B cell (primary cell): ENCODE data around the gene SLC12A7. TPM values are rescaled to one million over a fixed set of nuclear protein-coding genes. Genes with fewer than 3 reads are reported as not detected.

ENCODE experiments used
- ATAC-seq: fragments of 200-7000 bp; cut with Tn5 transposase; one replicate; pipeline ENCODE4 v1.10.0; 2021; ENCODE audit warnings: low read depth, mild to moderate bottlenecking, moderate number of reproducible peaks, moderate library complexity
- CTCF ChIA-PET: fragments of 350-600 bp; sonication (Branson Sonifier 250); formaldehyde crosslinking; loops from one replicate; lab custom pipeline; 2021; ENCODE audit warnings: antibody characterized with exemption, inconsistent platforms; lab: Charles Lee
- POLR2A ChIA-PET: fragments of 350-600 bp; sonication (Branson Sonifier 250); formaldehyde crosslinking; loops from one replicate; lab custom pipeline; 2021; ENCODE audit warnings: antibody characterized with exemption; lab: Charles Lee
- DNase-seq: peaks from one replicate; pipeline ENCODE4 v3.0.0; 2013
- H2AFZ ChIP-seq: 2 replicates; pipeline ENCODE4 v1.6.1; 2012; ENCODE audit warnings: mild to moderate bottlenecking, low read depth, low read length; ENCODE audit not compliant: insufficient read depth, poor library complexity, severe bottlenecking
- H3K27ac ChIP-seq, 2 donors: 1 replicate in 1 of 2; 2 replicates in 1 of 2; pipeline ENCODE4 v1.5.1; 2012 to 2013; ENCODE audit warnings: low read length in 2 of 2, mild to moderate bottlenecking in 2 of 2, moderate library complexity in 1 of 2
- H3K27me3 ChIP-seq, 4 experiments: fragments of 200-600 bp in 1 of 4; sonication (generic) in 1 of 4; replicated peaks in 1 of 4; 1 replicate in 2 of 4; 2 replicates in 2 of 4; pipeline versions ENCODE4 v1.6.1 to v1.7.0; 2013 to 2016; ENCODE audit warnings: low read length in 3 of 4, mild to moderate bottlenecking in 2 of 4, mixed read lengths in 1 of 4, moderate library complexity in 1 of 4; ENCODE audit not compliant: insufficient read depth in 4 of 4, control insufficient read depth in 3 of 4; ENCODE audit errors: control extremely low read depth in 1 of 4
- H3K36me3 ChIP-seq, 2 experiments: replicated peaks in 1 of 2; 1 replicate in 1 of 2; 2 replicates in 1 of 2; pipeline versions ENCODE4 v1.6.1 to v1.7.1; 2013; ENCODE audit warnings: low read length in 1 of 2; ENCODE audit not compliant: insufficient read depth in 2 of 2, control insufficient read depth in 1 of 2; ENCODE audit errors: control extremely low read depth in 1 of 2, extremely low read depth in 1 of 2
- H3K4me1 ChIP-seq, 2 donors: fragments of 200-600 bp in 1 of 2; sonication (generic) in 1 of 2; 1 replicate in 1 of 2; 2 replicates in 1 of 2; pipeline versions ENCODE4 v1.5.1 to v1.6.1; 2013 to 2017; ENCODE audit warnings: low read length in 2 of 2; ENCODE audit not compliant: control insufficient read depth in 2 of 2, insufficient read depth in 2 of 2
- H3K4me2 ChIP-seq: replicated peaks from 2 replicates; pipeline ENCODE3; 2012; ENCODE audit warnings: mild to moderate bottlenecking, low read depth, low read length; ENCODE audit not compliant: poor library complexity, severe bottlenecking
- H3K4me3 ChIP-seq, 5 experiments: fragments of 200-600 bp in 1 of 5; sonication (generic) in 1 of 5; 1 replicate in 3 of 5; 2 replicates in 2 of 5; pipeline versions ENCODE4 v1.5.1 to v1.7.0; 2011 to 2016; ENCODE audit warnings: low read length in 4 of 5, mild to moderate bottlenecking in 4 of 5, low read depth in 2 of 5, control low read depth in 1 of 5, moderate library complexity in 1 of 5; ENCODE audit not compliant: insufficient read depth in 1 of 5; ENCODE audit errors: control extremely low read depth in 1 of 5, extremely low read depth in 1 of 5
- H3K79me2 ChIP-seq: fragments of 200-600 bp; sonication (generic); one replicate; pipeline ENCODE4 v1.6.0; 2016; ENCODE audit warnings: low read length; ENCODE audit not compliant: control insufficient read depth, insufficient read depth
- H3K9ac ChIP-seq: fragments of 200-600 bp; sonication (generic); 2 replicates; pipeline ENCODE4 v1.6.1; 2017; ENCODE audit warnings: mild to moderate bottlenecking, low read length, moderate library complexity
- H3K9me3 ChIP-seq, 3 donors: one replicate each; pipeline versions ENCODE4 v1.6.1 to v1.7.1; 2013; ENCODE audit warnings: low read length in 2 of 3; ENCODE audit not compliant: control insufficient read depth in 2 of 3, insufficient read depth in 1 of 3; ENCODE audit errors: control extremely low read depth in 1 of 3
- H4K20me1 ChIP-seq: 2 replicates; pipeline ENCODE4 v1.6.0; 2012; ENCODE audit warnings: mild to moderate bottlenecking, low read length; ENCODE audit not compliant: insufficient read depth, control insufficient read depth, poor library complexity, severe bottlenecking
- H3K27ac Mint-ChIP-seq: one replicate; pipeline ENCODE4 v1.8.0; 2021; ENCODE audit warnings: mixed read lengths
- H3K27me3 Mint-ChIP-seq: one replicate; pipeline ENCODE4 v1.8.0; 2021; ENCODE audit warnings: mixed read lengths
- H3K4me1 Mint-ChIP-seq: one replicate; pipeline ENCODE4 v1.8.0; 2021; ENCODE audit warnings: mixed read lengths
- H3K4me3 Mint-ChIP-seq: one replicate; pipeline ENCODE4 v1.8.0; 2021; ENCODE audit warnings: mixed read lengths
- H3K9me3 Mint-ChIP-seq: one replicate; pipeline ENCODE4 v1.8.0; 2022; ENCODE audit warnings: mixed read lengths; ENCODE audit not compliant: insufficient read depth
- CTCF ChIP-seq: fragments of 200-600 bp; IDR thresholded peaks from one replicate; pipeline ENCODE4 v1.8.0; 2022; ENCODE audit warnings: antibody characterized with exemption, mild to moderate bottlenecking
- EZH2 ChIP-seq: IDR thresholded peaks from 2 replicates; pipeline ENCODE4 v1.6.1; 2012; ENCODE audit warnings: borderline replicate concordance, low read depth, mild to moderate bottlenecking, moderate library complexity, low read length; ENCODE audit not compliant: insufficient read depth, poor library complexity, severe bottlenecking
- WGBS: methylation state at CpG from one replicate; pipeline ENCODE4 v1.1.5; 2013; ENCODE audit warnings: missing lambda C conversion rate; ENCODE audit not compliant: insufficient coverage; 5-methylcytosine and 5-hydroxymethylcytosine counted together
- intact Hi-C: fragments of 100-400 bp; cut with micrococcal nuclease; formaldehyde crosslinking; loops from one replicate; pipeline ENCODE4 v1.10.0; 2022
- polyA plus RNA-seq: library from polyadenylated mRNA; depleted of rRNA; stranded (reverse); fragments of >200 nt; gene quantifications from 2 replicates; pipeline ENCODE4 v1.2.3, GENCODE V29; 2012
- total RNA-seq, 2 donors: library from RNA; stranded (reverse); fragments of 120-200 nt in 1 of 2; gene quantifications; 1 replicate in 1 of 2; 2 replicates in 1 of 2; pipeline versions ENCODE4 v1.2.3 to v1.2.4, GENCODE V29; 2013 to 2022

Gene SLC12A7
- total and polyA plus RNA-seq, 2 donors (not counting 1 experiment from before 2014, with no cell fraction given): 25.5 to 34.4 TPM

- Mint-ChIP-seq H3K4me1 (no peaks in the 10 kb centered on the region), H3K27ac (no peak overlapping the region), H3K4me3 (no peak overlapping the region), H3K27me3 (no peaks in the 10 kb centered on the region), H3K9me3 (no peaks in the 10 kb centered on the region)
- DNase-seq (no peak), ATAC-seq (no peak)
- H2AFZ ChIP-seq: no peak overlapping the region
- H3K9me3 ChIP-seq: no peaks in the 10 kb centered on the region
- TF ChIP-seq CTCF (no peak), EZH2 (no peak)
- H3K36me3 ChIP-seq: no peaks in the 10 kb centered on the region
- H4K20me1 ChIP-seq: no peaks in the 10 kb centered on the region
- 94% methylated on average over 27 of the region's 34 CpGs for WGBS
- H3K27ac ChIP-seq: no peak overlapping the region
- intact Hi-C loops: no loop called here
- H3K27me3 ChIP-seq: no peaks in the 10 kb centered on the region
- CTCF ChIA-PET: no interaction called here
- H3K79me2 ChIP-seq: no peaks in the 10 kb centered on the region
- H3K4me1 ChIP-seq: no peaks in the 10 kb centered on the region
- POLR2A ChIA-PET: no interaction called here
- H3K4me2 ChIP-seq: no peak overlapping the region
- no peak overlapping the region for H3K9ac ChIP-seq
- H3K4me3 ChIP-seq: no peak overlapping the region
Observed at GRCh38 chr5:1058988-1059883, 52.6 kb downstream of the SLC12A7 start.
